GM12865 (cell line): ENCODE data around the gene RAD23B.

Experiments
- DNase-seq: peaks from one replicate; pipeline ENCODE4 v3.0.0; 2010; ENCODE audit warnings: low read depth
- H3K4me3 ChIP-seq: 2 replicates; pipeline ENCODE4 v1.5.1; 2011; ENCODE audit warnings: mild to moderate bottlenecking, low read depth, low read length, control low read depth
- CTCF ChIP-seq: IDR thresholded peaks from 2 replicates; pipeline ENCODE4 v1.5.1; 2011; ENCODE audit warnings: low read length, control low read depth, low read depth, inconsistent platforms; ENCODE audit not compliant: insufficient read depth; ENCODE audit errors: missing control alignments

The RAD23B gene

DNA sequence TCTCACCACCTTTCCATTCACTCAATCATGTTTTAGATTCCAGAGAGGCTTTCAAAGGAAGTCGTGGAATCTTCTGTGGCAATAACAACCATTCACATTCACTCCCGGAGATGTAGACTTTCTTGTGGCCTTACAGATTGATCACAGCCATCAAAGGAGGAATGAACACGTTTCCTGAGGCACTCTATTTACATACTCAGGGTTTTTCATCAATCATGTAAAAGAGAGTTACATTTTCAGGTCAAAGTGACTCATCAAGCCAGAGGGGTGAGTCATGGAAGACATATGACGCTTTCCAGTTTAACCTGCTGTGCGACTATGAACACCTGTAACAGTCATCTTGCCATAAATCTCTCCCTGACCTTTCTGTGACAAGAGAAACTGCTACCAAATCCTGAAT is 39.3 kb upstream of the RAD23B start:
- DNase-seq = peak; percentile 58
- no peak for TF ChIP-seq CTCF
- no peak overlapping the region for H3K4me3 ChIP-seq

- H3K4me3 ChIP-seq = no peak overlapping the region
- DNase-seq = peak; percentile 20
- TF ChIP-seq CTCF = no peak
Measured at GRCh38 chr9:107246259-107247254, 36.5 kb upstream of the RAD23B start.

GRCh38 chr9:107248714-107249113 is 34.4 kb upstream of the RAD23B start:
- no peak for TF ChIP-seq CTCF
- no peak for DNase-seq
- H3K4me3 ChIP-seq = no peak overlapping the region

DNA sequence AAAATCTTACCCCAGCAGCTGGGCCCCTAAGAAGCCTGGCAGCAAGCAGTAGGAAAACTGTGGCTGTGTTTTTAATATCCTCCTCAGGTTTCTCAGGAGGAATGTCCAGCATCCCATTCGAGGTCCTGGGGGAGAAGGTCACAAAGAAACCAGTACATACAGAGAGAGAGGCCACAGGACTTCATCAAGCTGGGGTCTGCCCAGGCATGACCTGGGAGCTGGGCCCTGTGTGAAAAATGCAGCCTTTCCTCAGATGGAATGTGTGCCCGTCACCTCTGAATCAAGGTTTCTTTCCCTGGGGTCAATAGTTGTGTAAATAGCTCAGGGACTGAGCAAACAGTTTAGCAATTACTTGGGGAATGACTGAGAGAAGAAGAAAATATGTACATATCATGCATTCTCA is 33.9 kb upstream of the RAD23B start:
- no peak for TF ChIP-seq CTCF
- no peak for DNase-seq
- no peak overlapping the region for H3K4me3 ChIP-seq

GRCh38 chr9:107249665-107250285 is 33.3 kb upstream of the RAD23B start:
- TF ChIP-seq CTCF = no peak
- no peak for DNase-seq
- H3K4me3 ChIP-seq = no peak overlapping the region

- no peak for DNase-seq
- no peak overlapping the region for H3K4me3 ChIP-seq
Measured at GRCh38 chr9:107251756-107252322, 31.2 kb upstream of the RAD23B start.

More at GRCh38 chr9:107251756-107252322, 31.2 kb upstream of the RAD23B start:
- no peak for TF ChIP-seq CTCF
